ENCODE results near the gene TDRD3. TPM values are rescaled to one million over a fixed set of nuclear protein-coding genes. Genes with fewer than 3 reads are reported as not detected.

The TDRD3 gene
- total RNA-seq, 1 donor from 2014 or later, result 18.5 TPM

- no peak for TF ChIP-seq CTCF (IDR thresholded peaks at IDR 0.05)
- Mint-ChIP-seq H3K27me3 (ENCODE audit: low read depth) (no peaks in the 10 kb centered on the region), H3K27ac (ENCODE audit: unreplicated experiment) (no peak overlapping the region), H3K9me3 (ENCODE audit: low read depth) (peaks cover 8% of the 10 kb centered on the region), H3K4me1 (ENCODE audit: low read depth) (peaks cover 17% of the 10 kb centered on the region), H3K36me3 (ENCODE audit: low read depth) (peaks cover 2% of the 10 kb centered on the region), H3K4me3 (ENCODE audit: unreplicated experiment) (no peak overlapping the region)
- no peak for DNase-seq (ENCODE audit: low spot score)
Observed at GRCh38 chr13:60418954-60419353, 21.9 kb downstream of the TDRD3 start.

- Mint-ChIP-seq H3K9me3 (ENCODE audit: low read depth) (peaks cover 6% of the 10 kb centered on the region), H3K27ac (ENCODE audit: unreplicated experiment) (no peak overlapping the region), H3K36me3 (ENCODE audit: low read depth) (no peaks in the 10 kb centered on the region), H3K27me3 (ENCODE audit: low read depth) (no peaks in the 10 kb centered on the region), H3K4me3 (ENCODE audit: unreplicated experiment) (no peak overlapping the region), H3K4me1 (ENCODE audit: low read depth) (peaks cover 17% of the 10 kb centered on the region)
- no peak for TF ChIP-seq CTCF (IDR thresholded peaks at IDR 0.05)
- no peak for DNase-seq (ENCODE audit: low spot score)
Observed at GRCh38 chr13:60425332-60425731, 28.3 kb downstream of the TDRD3 start.

GRCh38 chr13:60426075-60426474 is 29.1 kb downstream of the TDRD3 start:
- no peak for DNase-seq (ENCODE audit: low spot score)
- H3K4me1 Mint-ChIP-seq (ENCODE audit: low read depth), result peaks cover 17% of the 10 kb centered on the region
- H3K9me3 Mint-ChIP-seq (ENCODE audit: low read depth), result peaks cover 3% of the 10 kb centered on the region
- no peaks in the 10 kb centered on the region for H3K27me3 Mint-ChIP-seq (ENCODE audit: low read depth)
- no peaks in the 10 kb centered on the region for H3K36me3 Mint-ChIP-seq (ENCODE audit: low read depth)
- no peak overlapping the region for H3K4me3 Mint-ChIP-seq (ENCODE audit: unreplicated experiment)
- no peak for TF ChIP-seq CTCF (IDR thresholded peaks at IDR 0.05)
- no peak overlapping the region for H3K27ac Mint-ChIP-seq (ENCODE audit: unreplicated experiment)

- H3K36me3 Mint-ChIP-seq (ENCODE audit: low read depth), result no peaks in the 10 kb centered on the region
- peaks cover 10% of the 10 kb centered on the region for H3K4me1 Mint-ChIP-seq (ENCODE audit: low read depth)
- no peak for TF ChIP-seq CTCF (IDR thresholded peaks at IDR 0.05)
- peaks cover 3% of the 10 kb centered on the region for H3K9me3 Mint-ChIP-seq (ENCODE audit: low read depth)
- no peak for DNase-seq (ENCODE audit: low spot score)
- H3K4me3 Mint-ChIP-seq (ENCODE audit: unreplicated experiment), result no peak overlapping the region
- no peak overlapping the region for H3K27ac Mint-ChIP-seq (ENCODE audit: unreplicated experiment)
- no peaks in the 10 kb centered on the region for H3K27me3 Mint-ChIP-seq (ENCODE audit: low read depth)
Observed at GRCh38 chr13:60427285-60427684, 30.3 kb downstream of the TDRD3 start.

- DNase-seq (ENCODE audit: low spot score), result no peak
Observed at GRCh38 chr13:60431108-60431700, 34.2 kb downstream of the TDRD3 start.

More at GRCh38 chr13:60431108-60431700, 34.2 kb downstream of the TDRD3 start:
- peak; percentile 97 for TF ChIP-seq CTCF (IDR thresholded peaks at IDR 0.05)
- peaks cover 7% of the 10 kb centered on the region for H3K36me3 Mint-ChIP-seq (ENCODE audit: low read depth)
- peaks cover 5% of the 10 kb centered on the region for H3K4me1 Mint-ChIP-seq (ENCODE audit: low read depth)
- H3K27ac Mint-ChIP-seq (ENCODE audit: unreplicated experiment), result no peak overlapping the region
- no peaks in the 10 kb centered on the region for H3K27me3 Mint-ChIP-seq (ENCODE audit: low read depth)
- no peak overlapping the region for H3K4me3 Mint-ChIP-seq (ENCODE audit: unreplicated experiment)
- peaks cover 12% of the 10 kb centered on the region for H3K9me3 Mint-ChIP-seq (ENCODE audit: low read depth)

All from chondrocyte (in vitro differentiated cells).